Activated B cell treated with CpG ODN at 0.5 μM for 24 hours (primary cell): Measurements from ENCODE around the gene SPRYD4. TPM values are rescaled to one million over a fixed set of nuclear protein-coding genes. Genes with fewer than 3 reads are reported as not detected.

Source experiments
- ATAC-seq: fragments of 200-7000 bp; cut with Tn5 transposase; one replicate; pipeline ENCODE4 v1.10.0; 2021; ENCODE audit warnings: low read depth, mild to moderate bottlenecking, moderate library complexity
- CTCF ChIA-PET: fragments of 350-600 bp; sonication (Branson Sonifier 250); formaldehyde crosslinking; loops from one replicate; lab custom pipeline; 2021; ENCODE audit warnings: antibody characterized with exemption; lab: Charles Lee
- POLR2A ChIA-PET: fragments of 350-600 bp; sonication (Branson Sonifier 250); formaldehyde crosslinking; loops from one replicate; lab custom pipeline; 2021; ENCODE audit warnings: antibody characterized with exemption; lab: Charles Lee
- DNase-seq: peaks from one replicate; pipeline ENCODE4 v3.0.0; 2022
- H3K27ac Mint-ChIP-seq: one replicate; pipeline ENCODE4 v1.8.0; 2020; ENCODE audit warnings: mixed read lengths
- H3K27me3 Mint-ChIP-seq: one replicate; pipeline ENCODE4 v1.8.0; 2021; ENCODE audit warnings: mixed read lengths
- H3K36me3 Mint-ChIP-seq: one replicate; pipeline ENCODE4 v1.8.0; 2021; ENCODE audit warnings: low read depth, mixed read lengths
- H3K4me1 Mint-ChIP-seq: one replicate; pipeline ENCODE4 v1.8.0; 2021; ENCODE audit warnings: mixed read lengths
- H3K4me3 Mint-ChIP-seq: one replicate; pipeline ENCODE4 v1.8.0; 2020; ENCODE audit warnings: mild to moderate bottlenecking, mixed read lengths
- H3K9me3 Mint-ChIP-seq: one replicate; pipeline ENCODE4 v1.8.0; 2020; ENCODE audit warnings: mixed read lengths
- CTCF ChIP-seq: fragments of 200-600 bp; IDR thresholded peaks from one replicate; pipeline ENCODE4 v1.8.0; 2022; ENCODE audit warnings: antibody characterized with exemption, mild to moderate bottlenecking
- intact Hi-C: fragments of 100-400 bp; cut with micrococcal nuclease; formaldehyde crosslinking; loops from one replicate; pipeline ENCODE4 v1.15.1; 2024
- total RNA-seq: library from RNA; stranded (reverse); gene quantifications from 2 replicates; pipeline ENCODE4 v1.2.3, GENCODE V29; 2022

Gene SPRYD4
- total RNA-seq, 1 donor from 2014 or later = 7.5 TPM

GRCh38 chr12:56449622-56449984 lies 18.8 kb upstream of the SPRYD4 start:
- no peak for TF ChIP-seq CTCF
- no peaks in the 10 kb centered on the region for H3K27me3 Mint-ChIP-seq
- intact Hi-C loops = loop anchor here (1.0 to 5.0 kb wide), 7 partner anchors 19 to 332 kb away; partner anchors contain the start of genes IL23A, PAN2, RPL41 and SPRYD4
- H3K27ac Mint-ChIP-seq = peak overlapping the region; percentile 97
- ATAC-seq (peak; percentile 3), DNase-seq (no peak)
- peak overlapping the region; percentile 94 for H3K4me3 Mint-ChIP-seq
- peaks cover 19% of the 10 kb centered on the region for H3K4me1 Mint-ChIP-seq
- H3K36me3 Mint-ChIP-seq = peaks cover 3% of the 10 kb centered on the region
- H3K9me3 Mint-ChIP-seq = no peaks in the 10 kb centered on the region
- ChIA-PET CTCF (interaction anchor here (1.2 to 4.4 kb wide), 3 partner anchors 14 to 115 kb away, joined by 3 to 27 read pairs (median 8); partner anchors contain the start of gene STAT2), POLR2A (interaction anchor here (0.6 to 3.7 kb wide), 22 partner anchors 10 to 679 kb away, joined by 3 to 85 read pairs (median 9); partner anchors contain the start of genes APOF, CNPY2, CS and ESYT1)

- ATAC-seq = no peak
- H3K27ac Mint-ChIP-seq = peak overlapping the region; percentile 97
Measured at GRCh38 chr12:56450241-56450640, 18.1 kb upstream of the SPRYD4 start.

GRCh38 chr12:56451147-56451546 lies 17.2 kb upstream of the SPRYD4 start:
- ATAC-seq (no peak), DNase-seq (no peak)
- ChIA-PET POLR2A (interaction anchor here (0.6 to 3.7 kb wide), 4 partner anchors 18 to 135 kb away, joined by 4 to 85 read pairs (median 11); partner anchors contain the start of genes APOF, CNPY2, SPRYD4 and STAT2), CTCF (interaction anchor here (4.4 kb wide), 1 partner anchor 13 kb away, joined by 27 read pairs; no protein-coding TSS in a partner anchor)
- Mint-ChIP-seq H3K4me1 (peaks cover 19% of the 10 kb centered on the region), H3K9me3 (no peaks in the 10 kb centered on the region), H3K36me3 (peaks cover 1% of the 10 kb centered on the region), H3K4me3 (no peak overlapping the region), H3K27ac (no peak overlapping the region), H3K27me3 (no peaks in the 10 kb centered on the region)
- intact Hi-C loops = no loop called here
- TF ChIP-seq CTCF = no peak

More at GRCh38 chr12:56450241-56450640, 18.1 kb upstream of the SPRYD4 start:
- intact Hi-C loops = no loop called here
- ChIA-PET POLR2A (interaction anchor here (0.6 to 3.7 kb wide), 12 partner anchors 9 to 261 kb away, joined by 3 to 85 read pairs (median 16); partner anchors contain the start of genes APOF, CNPY2, GLS2 and IL23A), CTCF (interaction anchor here (1.2 to 4.4 kb wide), 2 partner anchors 14 to 90 kb away, joined by 8 to 27 read pairs; partner anchors contain the start of gene STAT2)
- H3K4me1 Mint-ChIP-seq = peaks cover 19% of the 10 kb centered on the region
- no peaks in the 10 kb centered on the region for H3K27me3 Mint-ChIP-seq
- no peak for DNase-seq
- peak overlapping the region; percentile 94 for H3K4me3 Mint-ChIP-seq
- H3K36me3 Mint-ChIP-seq = peaks cover 3% of the 10 kb centered on the region
- H3K9me3 Mint-ChIP-seq = no peaks in the 10 kb centered on the region
- no peak for TF ChIP-seq CTCF

GRCh38 chr12:56454557-56454956 lies 13.8 kb upstream of the SPRYD4 start, which contains the start of gene MIP:
MIP (minus strand) TSS chr12:56454657; CDS start chr12:56454613, 44 bp downstream.
- no peak within 1 kb of the TSS for H3K4me3 Mint-ChIP-seq
- H3K36me3 Mint-ChIP-seq = no peaks in the 10 kb centered on the region
- no peak for TF ChIP-seq CTCF
- intact Hi-C loops = no loop called here
- H3K27me3 Mint-ChIP-seq = no peaks in the 10 kb centered on the region
- ChIA-PET POLR2A (interaction anchor here (0.5 kb wide), 1 partner anchor 160 kb away, joined by 5 read pairs; no protein-coding TSS in a partner anchor), CTCF (interaction anchor here (2.4 kb wide), 1 partner anchor 10 kb away, joined by 6 read pairs; no protein-coding TSS in a partner anchor)
- H3K27ac Mint-ChIP-seq = no peak within 1 kb of the TSS
- H3K9me3 Mint-ChIP-seq = no peaks in the 10 kb centered on the region
- ATAC-seq = no peak
- no peak for DNase-seq
- peaks cover 7% of the 10 kb centered on the region for H3K4me1 Mint-ChIP-seq

GRCh38 chr12:56457817-56458216 lies 10.6 kb upstream of the SPRYD4 start:
- ChIA-PET POLR2A (interaction anchor here (0.6 to 4.5 kb wide), 2 partner anchors 9 to 128 kb away, joined by 5 to 46 read pairs; partner anchors contain the start of gene TIMELESS), CTCF (no interaction called here)
- Mint-ChIP-seq H3K9me3 (no peaks in the 10 kb centered on the region), H3K4me1 (peaks cover 16% of the 10 kb centered on the region), H3K27me3 (no peaks in the 10 kb centered on the region), H3K27ac (no peak overlapping the region), H3K36me3 (no peaks in the 10 kb centered on the region), H3K4me3 (no peak overlapping the region)
- intact Hi-C loops = no loop called here
- DNase-seq (no peak), ATAC-seq (no peak)
- no peak for TF ChIP-seq CTCF
